Astrocyte (in vitro differentiated cells and primary cell): ENCODE data around the gene DAZAP1.

Experiments used
- CTCF ChIP-seq: IDR thresholded peaks from 2 replicates; pipeline ENCODE4 v1.5.1; 2011; ENCODE audit warnings: low read depth, mild to moderate bottlenecking, inconsistent platforms, low read length, moderate library complexity; ENCODE audit not compliant: insufficient read depth
- EZH2 ChIP-seq: IDR thresholded peaks from 2 replicates; pipeline ENCODE4 v1.6.1; 2012; ENCODE audit warnings: mild to moderate bottlenecking, low read length, inconsistent platforms; ENCODE audit not compliant: insufficient read depth

GRCh38 chr19:1422360-1422759, 15.0 kb downstream of the DAZAP1 start:
- no peak for TF ChIP-seq CTCF
- TF ChIP-seq EZH2 = no peak
